HEK293 (cell line): ENCODE results near the gene C10orf67.

ENCODE experiments used
- TCF7L2 ChIP-seq: IDR thresholded peaks from 2 replicates; pipeline ENCODE4 v1.6.1; 2011; ENCODE audit warnings: low read depth, mild to moderate bottlenecking, inconsistent platforms, low read length, moderate library complexity, borderline replicate concordance
- ZNF202 ChIP-seq: fragments of 450-650 bp; formaldehyde crosslinking; IDR thresholded peaks from 2 replicates; pipeline ENCODE4 v1.5.1; 2016; ENCODE audit warnings: missing biosample characterization, missing genetic modification characterization, borderline replicate concordance
- TF ChIP-seq, protein P1 (sequence below): fragments of 450-650 bp; formaldehyde crosslinking; IDR thresholded peaks from 2 replicates; pipeline ENCODE4 v1.5.1; 2016; ENCODE audit warnings: missing biosample characterization, missing genetic modification characterization
- TF ChIP-seq, protein P2 (sequence below): fragments of 450-650 bp; formaldehyde crosslinking; IDR thresholded peaks from 2 replicates; pipeline ENCODE4 v1.5.1; 2016; ENCODE audit warnings: missing biosample characterization, missing genetic modification characterization
- TF ChIP-seq, protein P3 (sequence below): fragments of 450-650 bp; formaldehyde crosslinking; IDR thresholded peaks from 2 replicates; pipeline ENCODE4 v1.5.1; 2016; ENCODE audit warnings: missing biosample characterization, missing genetic modification characterization

DNA sequence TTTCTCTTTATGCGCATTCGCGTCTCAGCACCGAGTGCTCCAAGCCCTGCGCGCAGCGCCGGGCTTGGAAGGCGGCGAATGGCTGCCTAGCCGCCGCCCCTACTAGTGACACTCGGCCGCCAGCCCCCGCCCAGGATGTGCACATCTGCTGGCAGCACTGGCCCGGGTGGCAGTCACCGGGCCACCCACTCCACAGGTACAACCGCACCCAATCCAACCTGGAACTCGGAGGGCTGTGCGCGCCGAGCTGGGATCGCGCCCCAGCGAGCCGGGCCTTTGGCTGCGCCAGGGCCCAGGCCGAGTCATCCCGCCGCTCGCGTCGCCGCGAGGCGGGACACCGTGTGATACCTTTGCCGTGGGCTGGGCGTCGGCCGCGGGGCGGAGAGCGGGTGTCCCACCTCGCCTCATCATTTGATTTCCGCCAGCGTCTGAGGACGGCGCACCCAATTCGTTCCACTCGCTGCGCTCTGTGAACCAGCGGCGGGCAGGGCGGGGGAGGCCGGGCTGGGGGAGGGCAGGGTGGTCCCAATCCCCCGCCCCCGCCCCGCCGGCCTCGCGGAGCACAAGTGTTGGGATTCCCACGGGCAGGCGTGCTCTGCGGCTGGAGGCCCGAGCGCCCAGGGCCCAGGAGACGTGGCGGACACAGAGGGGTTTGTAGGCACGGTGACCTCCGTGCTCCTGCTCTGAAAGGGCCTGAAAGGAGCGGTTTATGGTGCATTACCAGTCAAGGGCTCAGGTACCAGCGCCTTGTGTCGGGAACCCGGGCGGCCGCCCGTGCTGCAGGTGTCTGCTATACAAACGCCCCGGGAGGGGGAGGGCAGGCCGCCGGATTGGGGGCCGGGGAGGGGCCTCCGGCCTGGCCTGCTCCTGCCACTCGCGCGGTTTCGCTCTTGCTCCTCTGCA is 170.3 kb downstream of the C10orf67 start:
- TF ChIP-seq, protein P1, sequence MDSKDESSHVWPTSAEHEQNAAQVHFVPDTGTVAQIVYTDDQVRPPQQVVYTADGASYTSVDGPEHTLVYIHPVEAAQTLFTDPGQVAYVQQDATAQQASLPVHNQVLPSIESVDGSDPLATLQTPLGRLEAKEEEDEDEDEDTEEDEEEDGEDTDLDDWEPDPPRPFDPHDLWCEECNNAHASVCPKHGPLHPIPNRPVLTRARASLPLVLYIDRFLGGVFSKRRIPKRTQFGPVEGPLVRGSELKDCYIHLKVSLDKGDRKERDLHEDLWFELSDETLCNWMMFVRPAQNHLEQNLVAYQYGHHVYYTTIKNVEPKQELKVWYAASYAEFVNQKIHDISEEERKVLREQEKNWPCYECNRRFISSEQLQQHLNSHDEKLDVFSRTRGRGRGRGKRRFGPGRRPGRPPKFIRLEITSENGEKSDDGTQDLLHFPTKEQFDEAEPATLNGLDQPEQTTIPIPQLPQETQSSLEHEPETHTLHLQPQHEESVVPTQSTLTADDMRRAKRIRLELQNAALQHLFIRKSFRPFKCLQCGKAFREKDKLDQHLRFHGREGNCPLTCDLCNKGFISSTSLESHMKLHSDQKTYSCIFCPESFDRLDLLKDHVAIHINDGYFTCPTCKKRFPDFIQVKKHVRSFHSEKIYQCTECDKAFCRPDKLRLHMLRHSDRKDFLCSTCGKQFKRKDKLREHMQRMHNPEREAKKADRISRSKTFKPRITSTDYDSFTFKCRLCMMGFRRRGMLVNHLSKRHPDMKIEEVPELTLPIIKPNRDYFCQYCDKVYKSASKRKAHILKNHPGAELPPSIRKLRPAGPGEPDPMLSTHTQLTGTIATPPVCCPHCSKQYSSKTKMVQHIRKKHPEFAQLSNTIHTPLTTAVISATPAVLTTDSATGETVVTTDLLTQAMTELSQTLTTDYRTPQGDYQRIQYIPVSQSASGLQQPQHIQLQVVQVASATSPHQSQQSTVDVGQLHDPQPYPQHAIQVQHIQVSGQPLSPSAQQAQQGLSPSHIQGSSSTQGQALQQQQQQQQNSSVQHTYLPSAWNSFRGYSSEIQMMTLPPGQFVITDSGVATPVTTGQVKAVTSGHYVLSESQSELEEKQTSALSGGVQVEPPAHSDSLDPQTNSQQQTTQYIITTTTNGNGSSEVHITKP (tag by site-specific recombination), result no peak
- TF ChIP-seq, protein P2, sequence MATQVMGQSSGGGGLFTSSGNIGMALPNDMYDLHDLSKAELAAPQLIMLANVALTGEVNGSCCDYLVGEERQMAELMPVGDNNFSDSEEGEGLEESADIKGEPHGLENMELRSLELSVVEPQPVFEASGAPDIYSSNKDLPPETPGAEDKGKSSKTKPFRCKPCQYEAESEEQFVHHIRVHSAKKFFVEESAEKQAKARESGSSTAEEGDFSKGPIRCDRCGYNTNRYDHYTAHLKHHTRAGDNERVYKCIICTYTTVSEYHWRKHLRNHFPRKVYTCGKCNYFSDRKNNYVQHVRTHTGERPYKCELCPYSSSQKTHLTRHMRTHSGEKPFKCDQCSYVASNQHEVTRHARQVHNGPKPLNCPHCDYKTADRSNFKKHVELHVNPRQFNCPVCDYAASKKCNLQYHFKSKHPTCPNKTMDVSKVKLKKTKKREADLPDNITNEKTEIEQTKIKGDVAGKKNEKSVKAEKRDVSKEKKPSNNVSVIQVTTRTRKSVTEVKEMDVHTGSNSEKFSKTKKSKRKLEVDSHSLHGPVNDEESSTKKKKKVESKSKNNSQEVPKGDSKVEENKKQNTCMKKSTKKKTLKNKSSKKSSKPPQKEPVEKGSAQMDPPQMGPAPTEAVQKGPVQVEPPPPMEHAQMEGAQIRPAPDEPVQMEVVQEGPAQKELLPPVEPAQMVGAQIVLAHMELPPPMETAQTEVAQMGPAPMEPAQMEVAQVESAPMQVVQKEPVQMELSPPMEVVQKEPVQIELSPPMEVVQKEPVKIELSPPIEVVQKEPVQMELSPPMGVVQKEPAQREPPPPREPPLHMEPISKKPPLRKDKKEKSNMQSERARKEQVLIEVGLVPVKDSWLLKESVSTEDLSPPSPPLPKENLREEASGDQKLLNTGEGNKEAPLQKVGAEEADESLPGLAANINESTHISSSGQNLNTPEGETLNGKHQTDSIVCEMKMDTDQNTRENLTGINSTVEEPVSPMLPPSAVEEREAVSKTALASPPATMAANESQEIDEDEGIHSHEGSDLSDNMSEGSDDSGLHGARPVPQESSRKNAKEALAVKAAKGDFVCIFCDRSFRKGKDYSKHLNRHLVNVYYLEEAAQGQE (tag by site-specific recombination), result no peak
- TF ChIP-seq ZNF202 (tag by site-specific recombination) (no peak), TCF7L2 (no peak)
- TF ChIP-seq, protein P3, sequence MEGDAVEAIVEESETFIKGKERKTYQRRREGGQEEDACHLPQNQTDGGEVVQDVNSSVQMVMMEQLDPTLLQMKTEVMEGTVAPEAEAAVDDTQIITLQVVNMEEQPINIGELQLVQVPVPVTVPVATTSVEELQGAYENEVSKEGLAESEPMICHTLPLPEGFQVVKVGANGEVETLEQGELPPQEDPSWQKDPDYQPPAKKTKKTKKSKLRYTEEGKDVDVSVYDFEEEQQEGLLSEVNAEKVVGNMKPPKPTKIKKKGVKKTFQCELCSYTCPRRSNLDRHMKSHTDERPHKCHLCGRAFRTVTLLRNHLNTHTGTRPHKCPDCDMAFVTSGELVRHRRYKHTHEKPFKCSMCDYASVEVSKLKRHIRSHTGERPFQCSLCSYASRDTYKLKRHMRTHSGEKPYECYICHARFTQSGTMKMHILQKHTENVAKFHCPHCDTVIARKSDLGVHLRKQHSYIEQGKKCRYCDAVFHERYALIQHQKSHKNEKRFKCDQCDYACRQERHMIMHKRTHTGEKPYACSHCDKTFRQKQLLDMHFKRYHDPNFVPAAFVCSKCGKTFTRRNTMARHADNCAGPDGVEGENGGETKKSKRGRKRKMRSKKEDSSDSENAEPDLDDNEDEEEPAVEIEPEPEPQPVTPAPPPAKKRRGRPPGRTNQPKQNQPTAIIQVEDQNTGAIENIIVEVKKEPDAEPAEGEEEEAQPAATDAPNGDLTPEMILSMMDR (tag by site-specific recombination), result no peak
